ENCODE data around the gene PGA3. TPM values are rescaled to one million over a fixed set of nuclear protein-coding genes. Genes with fewer than 3 reads are reported as not detected.
"Not testable (repeated sequence)": the region's sequence is repeated elsewhere in the genome, so short reads cannot be mapped to it uniquely, and the experiment has no call there.

PGA3 gene
- total RNA-seq, 1 donor from 2014 or later, result not detected

DNA sequence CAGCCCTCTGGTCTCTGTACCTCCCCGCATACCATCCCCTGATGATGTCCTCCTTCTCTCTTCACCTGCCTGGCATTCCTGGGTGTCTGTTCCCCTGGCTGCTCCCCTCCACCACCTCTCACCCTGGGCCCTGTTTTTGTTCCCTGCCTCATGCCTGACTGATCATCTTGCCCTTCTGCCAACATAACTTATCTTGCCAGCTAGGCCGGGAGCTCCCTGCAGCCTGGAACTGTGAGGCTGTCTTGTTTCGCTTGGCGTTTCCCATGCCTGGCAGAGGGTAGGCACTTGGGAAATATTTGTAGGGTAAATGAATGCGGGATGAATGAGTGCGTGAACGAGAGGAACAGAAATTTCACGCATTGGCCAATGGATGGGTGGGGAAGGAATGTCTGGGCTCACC is 45.9 kb downstream of the PGA3 start:
- not testable (repeated sequence) for H3K9me3 ChIP-seq (ENCODE audit: low read depth); H3K27ac ChIP-seq; H3K27me3 Mint-ChIP-seq (ENCODE audit: insufficient read depth, low read depth); DNase-seq (ENCODE audit: low spot score); H3K4me2 ChIP-seq; H3K9ac ChIP-seq; H3F3A ChIP-seq (ENCODE audit: low read depth); H3K79me2 ChIP-seq (ENCODE audit: low read depth); H3K4me3 Mint-ChIP-seq; H2AFZ ChIP-seq (replicated peaks); H4K20me1 ChIP-seq (ENCODE audit: low read depth); H3K36me3 Mint-ChIP-seq; H3K4me3 ChIP-seq; H3K9me3 Mint-ChIP-seq; H3K27me3 ChIP-seq; H3K36me3 ChIP-seq; H3K4me1 ChIP-seq
- peaks cover 17% of the 10 kb centered on the region for H3K4me1 Mint-ChIP-seq
- peak overlapping the region; percentile 43 for H3K27ac Mint-ChIP-seq

DNA sequence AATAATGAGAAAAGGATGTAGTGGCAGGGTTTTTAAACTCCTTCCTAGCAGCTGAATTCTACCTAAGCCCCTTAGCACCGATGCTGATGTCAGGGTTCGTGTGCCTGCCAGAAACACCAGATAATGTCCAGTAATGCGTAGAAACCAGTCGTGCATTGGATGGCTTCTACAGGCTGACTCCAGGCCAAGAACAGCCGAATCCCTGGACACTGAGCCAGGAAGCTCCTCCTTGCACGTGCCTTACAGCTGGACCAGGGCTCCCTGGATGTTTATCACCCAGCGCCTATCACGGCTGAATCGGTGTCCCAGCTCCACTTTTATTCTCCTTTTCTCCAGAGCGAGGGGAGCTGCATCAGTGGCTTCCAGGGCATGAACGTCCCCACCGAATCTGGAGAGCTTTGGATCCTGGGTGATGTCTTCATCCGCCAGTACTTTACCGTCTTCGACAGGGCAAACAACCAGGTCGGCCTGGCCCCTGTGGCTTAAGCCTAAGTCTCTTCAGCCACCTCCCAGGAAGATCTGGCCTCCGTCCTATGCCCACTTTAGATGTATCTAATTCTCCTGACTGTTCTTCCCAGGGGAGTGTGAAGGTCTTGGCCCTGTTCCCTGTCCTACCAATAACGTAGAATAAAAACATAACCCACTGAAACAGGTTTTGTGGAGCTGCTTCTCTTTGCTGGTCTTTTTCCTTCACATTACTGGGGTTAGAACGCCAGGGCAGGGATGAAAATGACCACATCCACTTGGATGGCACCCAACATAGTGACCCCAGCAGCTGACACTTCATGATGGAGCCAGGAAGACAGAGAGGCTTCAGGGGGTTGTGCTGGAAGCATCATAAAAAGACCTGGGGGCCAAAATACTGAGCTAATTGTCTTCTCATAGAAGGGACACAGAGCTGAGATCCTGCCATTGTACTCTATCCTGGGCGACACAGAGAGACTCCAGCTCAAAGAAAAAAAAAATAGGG is 47.8 kb downstream of the PGA3 start:
- H3K9ac ChIP-seq; H3K36me3 ChIP-seq; H3K27ac Mint-ChIP-seq; H3K9me3 Mint-ChIP-seq; H3K9me3 ChIP-seq (ENCODE audit: low read depth); H3K27me3 ChIP-seq; H2AFZ ChIP-seq (replicated peaks); H3K4me3 ChIP-seq; H4K20me1 ChIP-seq (ENCODE audit: low read depth); H3F3A ChIP-seq (ENCODE audit: low read depth); H3K4me1 ChIP-seq; DNase-seq (ENCODE audit: low spot score); H3K27ac ChIP-seq; H3K4me3 Mint-ChIP-seq; H3K79me2 ChIP-seq (ENCODE audit: low read depth); H3K4me2 ChIP-seq; H3K27me3 Mint-ChIP-seq (ENCODE audit: insufficient read depth, low read depth); H3K36me3 Mint-ChIP-seq: not testable (repeated sequence)
- H3K4me1 Mint-ChIP-seq, result peaks cover 17% of the 10 kb centered on the region

DNA sequence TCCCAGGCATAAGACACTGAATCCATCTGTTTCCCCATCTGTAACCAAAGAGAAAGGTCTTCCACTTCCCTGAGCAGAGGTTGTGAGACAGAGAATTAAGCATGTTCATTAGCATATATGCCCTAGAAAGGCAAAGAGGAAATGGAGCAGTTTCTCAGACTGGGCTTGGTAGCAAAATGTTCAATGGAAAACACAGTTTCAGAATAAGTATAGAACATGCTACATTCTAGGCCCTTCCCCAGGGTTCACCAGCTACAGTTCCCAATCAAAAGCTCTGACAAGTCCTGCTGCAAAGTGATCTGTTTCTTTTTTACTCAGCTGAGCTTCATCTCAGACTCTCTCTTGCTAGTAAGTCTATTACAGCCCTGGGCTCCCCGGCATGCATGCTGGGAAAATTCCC is 49.0 kb downstream of the PGA3 start:
- not testable (repeated sequence) for H3K4me2 ChIP-seq; H3K9me3 ChIP-seq (ENCODE audit: low read depth); H3K79me2 ChIP-seq (ENCODE audit: low read depth); H3K27me3 Mint-ChIP-seq (ENCODE audit: insufficient read depth, low read depth); H3K9me3 Mint-ChIP-seq; H3K27me3 ChIP-seq; H4K20me1 ChIP-seq (ENCODE audit: low read depth); H3K9ac ChIP-seq; H3K36me3 Mint-ChIP-seq; H3K27ac Mint-ChIP-seq; H3F3A ChIP-seq (ENCODE audit: low read depth); H3K4me3 Mint-ChIP-seq; H3K27ac ChIP-seq; H3K4me3 ChIP-seq; DNase-seq (ENCODE audit: low spot score); H2AFZ ChIP-seq (replicated peaks); H3K36me3 ChIP-seq; H3K4me1 ChIP-seq
- peaks cover 14% of the 10 kb centered on the region for H3K4me1 Mint-ChIP-seq

DNA sequence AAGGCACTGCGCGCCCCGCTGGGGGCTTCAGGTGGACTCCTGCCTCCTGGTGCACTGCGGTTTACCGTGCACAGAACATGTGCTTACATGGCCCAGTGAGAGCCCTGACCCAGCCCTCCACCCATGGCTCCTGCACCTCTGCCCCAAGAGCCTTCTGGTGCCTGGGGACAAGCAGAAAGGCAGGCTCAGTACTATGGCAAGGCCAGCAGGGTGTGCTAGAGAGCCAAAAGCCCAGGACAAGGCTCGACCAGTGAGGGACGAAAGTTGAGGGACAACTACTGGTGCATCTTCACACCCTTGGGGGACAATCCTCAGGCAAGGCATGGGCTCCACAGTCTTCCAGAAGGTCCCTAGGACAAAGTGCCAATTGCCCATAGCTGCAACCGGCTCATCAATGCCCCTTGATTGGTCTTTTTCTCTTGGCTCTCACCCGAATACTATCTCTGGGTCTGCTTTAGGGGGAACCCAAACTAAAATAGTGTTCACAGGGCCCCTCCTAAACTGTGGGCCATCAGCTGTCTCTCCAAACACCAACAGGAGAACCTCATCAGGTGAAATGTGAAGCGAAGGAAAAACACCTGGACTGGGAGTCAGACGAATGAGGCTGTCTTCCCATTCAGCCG is 51.2 kb downstream of the PGA3 start:
- H3K27ac ChIP-seq, result no peak overlapping the region
- H4K20me1 ChIP-seq (ENCODE audit: low read depth), result no peaks in the 10 kb centered on the region
- DNase-seq (ENCODE audit: low spot score), result peak; percentile 72
- no peaks in the 10 kb centered on the region for H3F3A ChIP-seq (ENCODE audit: low read depth)
- no peaks in the 10 kb centered on the region for H3K9me3 ChIP-seq (ENCODE audit: low read depth)
- H3K9ac ChIP-seq, result no peak overlapping the region
- no peak overlapping the region for H3K4me3 ChIP-seq
- H3K4me1 ChIP-seq, result no peaks in the 10 kb centered on the region
- H3K4me2 ChIP-seq, result no peak overlapping the region
- H2AFZ ChIP-seq (replicated peaks), result peak overlapping the region; percentile 86
- peaks cover 4% of the 10 kb centered on the region for H3K27me3 Mint-ChIP-seq (ENCODE audit: insufficient read depth, low read depth)
- TF ChIP-seq EZH2 (IDR thresholded peaks at IDR 0.05) (no peak), EZH2phosphoT487 (IDR thresholded peaks at IDR 0.05) (no peak)
- TF ChIP-seq, protein P1, sequence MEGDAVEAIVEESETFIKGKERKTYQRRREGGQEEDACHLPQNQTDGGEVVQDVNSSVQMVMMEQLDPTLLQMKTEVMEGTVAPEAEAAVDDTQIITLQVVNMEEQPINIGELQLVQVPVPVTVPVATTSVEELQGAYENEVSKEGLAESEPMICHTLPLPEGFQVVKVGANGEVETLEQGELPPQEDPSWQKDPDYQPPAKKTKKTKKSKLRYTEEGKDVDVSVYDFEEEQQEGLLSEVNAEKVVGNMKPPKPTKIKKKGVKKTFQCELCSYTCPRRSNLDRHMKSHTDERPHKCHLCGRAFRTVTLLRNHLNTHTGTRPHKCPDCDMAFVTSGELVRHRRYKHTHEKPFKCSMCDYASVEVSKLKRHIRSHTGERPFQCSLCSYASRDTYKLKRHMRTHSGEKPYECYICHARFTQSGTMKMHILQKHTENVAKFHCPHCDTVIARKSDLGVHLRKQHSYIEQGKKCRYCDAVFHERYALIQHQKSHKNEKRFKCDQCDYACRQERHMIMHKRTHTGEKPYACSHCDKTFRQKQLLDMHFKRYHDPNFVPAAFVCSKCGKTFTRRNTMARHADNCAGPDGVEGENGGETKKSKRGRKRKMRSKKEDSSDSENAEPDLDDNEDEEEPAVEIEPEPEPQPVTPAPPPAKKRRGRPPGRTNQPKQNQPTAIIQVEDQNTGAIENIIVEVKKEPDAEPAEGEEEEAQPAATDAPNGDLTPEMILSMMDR (IDR thresholded peaks at IDR 0.05), result peak; percentile 79
- no peaks in the 10 kb centered on the region for H3K9me3 Mint-ChIP-seq
- H3K4me1 Mint-ChIP-seq, result peaks cover 14% of the 10 kb centered on the region
- H3K36me3 Mint-ChIP-seq, result no peaks in the 10 kb centered on the region
- H3K27me3 ChIP-seq, result no peaks in the 10 kb centered on the region
- H3K36me3 ChIP-seq, result no peaks in the 10 kb centered on the region
- no peak overlapping the region for H3K4me3 Mint-ChIP-seq
- no peak overlapping the region for H3K27ac Mint-ChIP-seq
- no peaks in the 10 kb centered on the region for H3K79me2 ChIP-seq (ENCODE audit: low read depth)

Data from neural progenitor cell (in vitro differentiated cells).